Activated naive CD4-positive, alpha-beta T cell treated with anti-CD3 and anti-CD28 coated beads, Interleukin-2, amount 10 ng/mL, durations not matched to agents 7 days and 5 days (primary cell): ENCODE measurements around the gene NRP1.

ENCODE experiments used
- CTCF ChIA-PET: fragments of 350-600 bp; sonication (Branson Sonifier 250); formaldehyde crosslinking; loops from one replicate; lab custom pipeline; 2021; ENCODE audit warnings: antibody characterized with exemption; lab: Charles Lee
- DNase-seq: peaks from one replicate; pipeline ENCODE4 v3.0.0-alpha.2; 2020
- H3K27ac Mint-ChIP-seq: one replicate; pipeline ENCODE4 v1.8.0; 2021; ENCODE audit warnings: mild to moderate bottlenecking, moderate library complexity, mixed read lengths
- H3K27me3 Mint-ChIP-seq: one replicate; pipeline ENCODE4 v1.8.0; 2021; ENCODE audit warnings: mild to moderate bottlenecking, mixed read lengths
- H3K36me3 Mint-ChIP-seq: one replicate; pipeline ENCODE4 v1.8.0; 2021; ENCODE audit warnings: mixed read lengths
- H3K4me1 Mint-ChIP-seq: one replicate; pipeline ENCODE4 v1.8.0; 2021; ENCODE audit warnings: mixed read lengths
- H3K4me3 Mint-ChIP-seq: one replicate; pipeline ENCODE4 v1.8.0; 2021; ENCODE audit warnings: mild to moderate bottlenecking, moderate library complexity, mixed read lengths
- H3K9me3 Mint-ChIP-seq: one replicate; pipeline ENCODE4 v1.8.0; 2021; ENCODE audit warnings: mixed read lengths

The NRP1 gene

GRCh38 chr10:33326933-33327332 lies 7.5 kb downstream of the NRP1 start:
- H3K36me3 Mint-ChIP-seq: no peaks in the 10 kb centered on the region
- no peak overlapping the region for H3K27ac Mint-ChIP-seq
- CTCF ChIA-PET: interaction anchor here (1.2 to 3.6 kb wide), 2 partner anchors 21 to 134 kb away, joined by 3 to 17 read pairs; no protein-coding TSS in a partner anchor
- no peaks in the 10 kb centered on the region for H3K9me3 Mint-ChIP-seq
- no peak overlapping the region for H3K4me3 Mint-ChIP-seq
- H3K27me3 Mint-ChIP-seq: peaks cover 20% of the 10 kb centered on the region
- no peak for DNase-seq
- peaks cover 6% of the 10 kb centered on the region for H3K4me1 Mint-ChIP-seq

- H3K27me3 Mint-ChIP-seq: peaks cover 10% of the 10 kb centered on the region
- no peak overlapping the region for H3K27ac Mint-ChIP-seq
- peaks cover 2% of the 10 kb centered on the region for H3K4me1 Mint-ChIP-seq
- no peaks in the 10 kb centered on the region for H3K9me3 Mint-ChIP-seq
- DNase-seq: no peak
- no peak overlapping the region for H3K4me3 Mint-ChIP-seq
- no peaks in the 10 kb centered on the region for H3K36me3 Mint-ChIP-seq
- CTCF ChIA-PET: no interaction called here
These were observed 8.5 kb downstream of the NRP1 start for GRCh38 chr10:33325929-33326328.

GRCh38 chr10:33323721-33324120 lies 10.7 kb downstream of the NRP1 start:
- CTCF ChIA-PET: interaction anchor here (0.6 to 1.5 kb wide), 2 partner anchors 9 to 130 kb away, joined by 3 to 6 read pairs; no protein-coding TSS in a partner anchor
- H3K27ac Mint-ChIP-seq: no peak overlapping the region
- no peaks in the 10 kb centered on the region for H3K36me3 Mint-ChIP-seq
- H3K4me1 Mint-ChIP-seq: no peaks in the 10 kb centered on the region
- peaks cover 5% of the 10 kb centered on the region for H3K27me3 Mint-ChIP-seq
- no peak for DNase-seq
- no peaks in the 10 kb centered on the region for H3K9me3 Mint-ChIP-seq
- no peak overlapping the region for H3K4me3 Mint-ChIP-seq

- CTCF ChIA-PET: no interaction called here
- peaks cover 5% of the 10 kb centered on the region for H3K27me3 Mint-ChIP-seq
- no peaks in the 10 kb centered on the region for H3K36me3 Mint-ChIP-seq
- H3K9me3 Mint-ChIP-seq: no peaks in the 10 kb centered on the region
- no peaks in the 10 kb centered on the region for H3K4me1 Mint-ChIP-seq
- H3K4me3 Mint-ChIP-seq: no peak overlapping the region
- H3K27ac Mint-ChIP-seq: no peak overlapping the region
- DNase-seq: no peak
These were observed 13.0 kb downstream of the NRP1 start for GRCh38 chr10:33321516-33321915.

GRCh38 chr10:33320288-33320687 lies 14.2 kb downstream of the NRP1 start:
- Mint-ChIP-seq H3K27me3 (peaks cover 5% of the 10 kb centered on the region), H3K4me3 (no peak overlapping the region), H3K9me3 (no peaks in the 10 kb centered on the region), H3K4me1 (no peaks in the 10 kb centered on the region), H3K36me3 (no peaks in the 10 kb centered on the region), H3K27ac (no peak overlapping the region)
- CTCF ChIA-PET: no interaction called here
- DNase-seq: no peak

GRCh38 chr10:33315891-33316290 lies 18.6 kb downstream of the NRP1 start:
- Mint-ChIP-seq H3K4me1 (no peaks in the 10 kb centered on the region), H3K27ac (no peak overlapping the region), H3K36me3 (no peaks in the 10 kb centered on the region), H3K27me3 (no peaks in the 10 kb centered on the region), H3K4me3 (no peak overlapping the region), H3K9me3 (no peaks in the 10 kb centered on the region)
- DNase-seq: no peak
- CTCF ChIA-PET: no interaction called here

GRCh38 chr10:33314811-33315561 lies 19.5 kb downstream of the NRP1 start:
- no peaks in the 10 kb centered on the region for H3K9me3 Mint-ChIP-seq

GRCh38 chr10:33311640-33312039 lies 22.8 kb downstream of the NRP1 start:
- CTCF ChIA-PET: no interaction called here
- DNase-seq: no peak
- H3K9me3 Mint-ChIP-seq: no peaks in the 10 kb centered on the region
- no peak overlapping the region for H3K4me3 Mint-ChIP-seq
- no peak overlapping the region for H3K27ac Mint-ChIP-seq
- no peaks in the 10 kb centered on the region for H3K36me3 Mint-ChIP-seq
- H3K27me3 Mint-ChIP-seq: no peaks in the 10 kb centered on the region
- no peaks in the 10 kb centered on the region for H3K4me1 Mint-ChIP-seq

More at GRCh38 chr10:33314811-33315561, 19.5 kb downstream of the NRP1 start:
- DNase-seq: no peak
- no peak overlapping the region for H3K27ac Mint-ChIP-seq
- no peak overlapping the region for H3K4me3 Mint-ChIP-seq
- CTCF ChIA-PET: no interaction called here
- H3K4me1 Mint-ChIP-seq: no peaks in the 10 kb centered on the region
- no peaks in the 10 kb centered on the region for H3K27me3 Mint-ChIP-seq
- H3K36me3 Mint-ChIP-seq: no peaks in the 10 kb centered on the region

- H3K27me3 Mint-ChIP-seq: no peaks in the 10 kb centered on the region
- no peaks in the 10 kb centered on the region for H3K36me3 Mint-ChIP-seq
- CTCF ChIA-PET: no interaction called here
- H3K9me3 Mint-ChIP-seq: no peaks in the 10 kb centered on the region
- H3K27ac Mint-ChIP-seq: no peak overlapping the region
- H3K4me1 Mint-ChIP-seq: no peaks in the 10 kb centered on the region
- DNase-seq: no peak
- no peak overlapping the region for H3K4me3 Mint-ChIP-seq
These were observed 23.6 kb downstream of the NRP1 start for GRCh38 chr10:33310853-33311252.

- Mint-ChIP-seq H3K4me3 (no peak overlapping the region), H3K9me3 (no peaks in the 10 kb centered on the region), H3K4me1 (no peaks in the 10 kb centered on the region), H3K27me3 (no peaks in the 10 kb centered on the region), H3K27ac (no peak overlapping the region), H3K36me3 (no peaks in the 10 kb centered on the region)
- CTCF ChIA-PET: no interaction called here
- no peak for DNase-seq
These were observed 25.1 kb downstream of the NRP1 start for GRCh38 chr10:33309406-33309805.

GRCh38 chr10:33307835-33308234 lies 26.6 kb downstream of the NRP1 start:
- Mint-ChIP-seq H3K9me3 (no peaks in the 10 kb centered on the region), H3K4me1 (no peaks in the 10 kb centered on the region), H3K4me3 (no peak overlapping the region), H3K27ac (no peak overlapping the region), H3K27me3 (no peaks in the 10 kb centered on the region), H3K36me3 (no peaks in the 10 kb centered on the region)
- no peak for DNase-seq
- CTCF ChIA-PET: no interaction called here

GRCh38 chr10:33306701-33307519 lies 27.6 kb downstream of the NRP1 start:
- Mint-ChIP-seq H3K9me3 (no peaks in the 10 kb centered on the region), H3K4me1 (peaks cover 2% of the 10 kb centered on the region), H3K27ac (no peak overlapping the region), H3K27me3 (peaks cover 4% of the 10 kb centered on the region), H3K4me3 (no peak overlapping the region), H3K36me3 (no peaks in the 10 kb centered on the region)
- no peak for DNase-seq
- CTCF ChIA-PET: interaction anchor here (1.3 kb wide), 1 partner anchor 21 kb away, joined by 3 read pairs; no protein-coding TSS in a partner anchor

GRCh38 chr10:33306126-33306525 lies 28.3 kb downstream of the NRP1 start:
- Mint-ChIP-seq H3K4me3 (no peak overlapping the region), H3K27ac (no peak overlapping the region), H3K4me1 (peaks cover 2% of the 10 kb centered on the region), H3K27me3 (peaks cover 4% of the 10 kb centered on the region), H3K36me3 (no peaks in the 10 kb centered on the region), H3K9me3 (no peaks in the 10 kb centered on the region)
- CTCF ChIA-PET: interaction anchor here (1.3 kb wide), 1 partner anchor 22 kb away, joined by 3 read pairs; no protein-coding TSS in a partner anchor
- no peak for DNase-seq

GRCh38 chr10:33304423-33305225 lies 29.8 kb downstream of the NRP1 start:
- CTCF ChIA-PET: no interaction called here
- Mint-ChIP-seq H3K9me3 (no peaks in the 10 kb centered on the region), H3K27ac (no peak overlapping the region), H3K4me3 (no peak overlapping the region), H3K4me1 (peaks cover 2% of the 10 kb centered on the region), H3K36me3 (no peaks in the 10 kb centered on the region), H3K27me3 (peaks cover 8% of the 10 kb centered on the region)
- DNase-seq: no peak
